GM21390 (cell line): ENCODE data around the gene CCL21.
"Not testable (repeated sequence)": the region's sequence is repeated elsewhere in the genome, so short reads cannot be mapped to it uniquely, and the experiment has no call there.

ENCODE experiments used
- ATAC-seq: cut with Tn5 transposase; IDR thresholded peaks from one replicate; pipeline ENCODE4 v1.9.1; 2021; ENCODE audit not compliant: unreplicated experiment

CCL21 gene, protein sequence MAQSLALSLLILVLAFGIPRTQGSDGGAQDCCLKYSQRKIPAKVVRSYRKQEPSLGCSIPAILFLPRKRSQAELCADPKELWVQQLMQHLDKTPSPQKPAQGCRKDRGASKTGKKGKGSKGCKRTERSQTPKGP

GRCh38 chr9:34710023-34710422, at the start of gene CCL21:
TSS of gene CCL21 (minus strand) at chr9:34710136. CDS start at chr9:34710066, 70 bp downstream.
- no peak for ATAC-seq

- ATAC-seq = no peak
Measured at GRCh38 chr9:34759432-34760134, 49.6 kb upstream of the CCL21 start.

DNA sequence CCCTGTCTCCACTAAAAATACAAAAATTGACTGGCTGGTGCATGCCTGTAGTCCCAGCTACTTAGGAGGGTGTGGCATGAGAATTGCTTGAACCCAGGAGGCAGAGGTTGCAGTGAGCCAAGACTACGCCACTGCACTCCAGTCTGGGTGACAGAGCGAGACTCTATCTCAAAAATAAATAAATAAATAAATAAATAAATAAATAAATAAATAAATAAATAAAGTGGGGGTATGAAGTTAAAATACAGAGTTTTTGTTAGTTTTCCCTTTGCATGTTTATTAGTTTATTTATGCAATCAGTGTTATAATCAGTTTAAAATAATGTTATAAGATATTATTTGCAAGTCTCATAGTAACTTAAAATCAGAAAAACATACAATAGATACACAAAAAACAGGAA, 40.4 kb upstream of the CCL21 start:
- ATAC-seq = not testable (repeated sequence)

DNA sequence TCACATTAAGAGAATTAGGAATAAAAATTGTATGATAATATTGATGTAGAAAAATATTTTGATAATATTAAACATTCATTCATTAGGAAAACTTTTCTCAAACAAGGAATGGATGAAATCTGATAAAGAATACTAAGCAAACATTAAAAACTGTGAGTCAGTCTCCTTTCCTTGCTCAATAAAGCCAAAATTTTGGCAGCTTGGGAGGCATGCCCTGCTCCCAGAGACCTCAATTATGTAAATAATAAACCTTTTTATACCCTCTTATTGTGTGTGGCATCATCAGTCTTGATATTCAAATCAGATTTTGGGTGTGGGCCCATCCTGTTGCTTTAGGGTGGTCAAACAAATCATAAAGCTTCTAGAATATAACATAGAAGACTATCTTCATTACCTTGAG, 36.6 kb upstream of the CCL21 start:
- ATAC-seq = no peak

DNA sequence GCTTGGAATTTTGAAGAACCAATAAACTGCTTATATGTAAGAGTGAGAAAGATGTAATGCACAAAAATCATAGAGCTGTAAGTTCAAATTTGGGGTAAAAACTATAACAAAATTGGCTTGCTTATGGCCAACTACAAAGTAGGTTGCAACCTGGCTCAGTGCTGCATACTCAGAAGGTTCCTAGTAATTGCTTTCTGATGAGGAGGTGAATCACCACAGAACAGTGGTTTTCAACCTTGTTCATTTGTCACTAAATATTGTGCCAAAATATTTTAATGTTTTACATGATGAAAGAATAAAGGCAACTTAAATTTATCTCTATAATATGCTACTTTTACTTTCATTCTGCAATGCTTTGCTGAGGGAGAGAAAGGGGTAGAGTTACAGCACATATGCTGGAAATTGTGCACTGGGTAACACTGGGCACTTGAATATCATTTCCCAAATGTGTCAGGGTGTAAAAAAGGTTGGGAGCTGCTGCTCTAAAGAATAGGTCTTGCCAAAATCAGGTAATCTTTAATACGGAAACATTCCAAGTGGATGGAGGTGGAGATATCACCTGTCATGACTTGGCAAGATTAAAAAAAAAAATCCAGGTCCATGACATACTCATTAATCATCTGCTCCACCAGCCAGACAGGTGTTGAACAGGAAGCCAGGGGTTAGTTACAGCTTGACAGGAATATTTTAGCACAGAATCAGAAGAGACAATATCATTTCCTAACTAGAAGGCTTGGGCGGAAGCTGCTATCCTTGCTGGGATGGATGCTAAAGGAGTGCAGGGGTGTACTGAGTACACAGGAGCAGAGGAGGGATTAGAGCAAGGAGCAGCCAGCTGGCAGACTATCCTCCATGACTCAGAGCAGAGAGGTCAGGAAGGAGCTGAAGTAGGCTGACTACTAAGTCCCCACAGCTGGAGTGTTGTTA, 34.6 kb upstream of the CCL21 start:
- ATAC-seq = no peak

GRCh38 chr9:34742710-34743109, 32.8 kb upstream of the CCL21 start:
- ATAC-seq = no peak

- no peak for ATAC-seq
Measured at GRCh38 chr9:34741628-34742027, 31.7 kb upstream of the CCL21 start.

GRCh38 chr9:34740176-34740575, 30.2 kb upstream of the CCL21 start:
- not testable (repeated sequence) for ATAC-seq

DNA sequence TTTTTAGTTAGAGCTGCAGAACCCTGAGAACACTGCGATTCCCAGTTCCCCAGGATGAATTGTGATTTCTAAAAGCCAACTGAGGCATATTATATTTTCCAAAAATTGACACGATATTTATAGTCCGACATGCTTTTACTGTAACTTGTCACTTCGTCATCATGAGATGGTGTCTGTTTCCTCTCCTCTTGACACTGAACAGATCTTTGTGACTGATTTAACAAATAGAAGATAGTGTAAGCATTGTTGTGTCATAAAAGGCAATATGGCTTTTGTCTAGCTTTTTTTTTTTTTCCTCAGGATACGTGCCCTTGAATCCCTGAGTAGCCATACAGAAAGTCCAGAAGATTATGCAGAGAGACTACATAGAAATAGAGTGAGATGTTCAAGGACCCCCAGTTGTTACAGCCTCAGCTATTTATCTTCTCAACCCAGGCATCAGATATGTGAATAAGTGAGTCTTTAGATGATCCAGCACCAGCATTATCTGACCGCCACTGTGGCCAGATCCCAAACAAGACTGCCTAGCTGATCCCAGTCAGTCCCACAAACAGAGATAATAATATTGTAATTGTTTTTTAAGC, 27.8 kb upstream of the CCL21 start:
- no peak for ATAC-seq

- no peak for ATAC-seq
Measured at GRCh38 chr9:34734720-34735119, 24.8 kb upstream of the CCL21 start.

- ATAC-seq = no peak
Measured at GRCh38 chr9:34732886-34733285, 22.9 kb upstream of the CCL21 start.

GRCh38 chr9:34732478-34732877, 22.5 kb upstream of the CCL21 start:
- no peak for ATAC-seq

GRCh38 chr9:34723141-34723540, 13.2 kb upstream of the CCL21 start:
- ATAC-seq = no peak

DNA sequence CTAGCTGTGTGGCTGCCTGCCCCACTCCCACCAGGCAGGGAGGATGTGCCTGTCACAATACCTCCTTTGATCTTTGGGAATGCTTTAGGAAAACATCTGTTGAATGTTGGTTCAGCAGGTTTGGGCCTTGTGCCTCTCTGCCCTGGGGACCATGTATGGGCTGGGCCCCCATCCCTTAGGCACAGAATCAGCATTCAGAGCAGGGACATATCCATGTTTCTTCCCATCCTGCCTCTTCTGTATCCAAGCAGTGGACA, 9.8 kb upstream of the CCL21 start:
- not testable (repeated sequence) for ATAC-seq

GRCh38 chr9:34719021-34719768, 9.3 kb upstream of the CCL21 start:
- no peak for ATAC-seq

DNA sequence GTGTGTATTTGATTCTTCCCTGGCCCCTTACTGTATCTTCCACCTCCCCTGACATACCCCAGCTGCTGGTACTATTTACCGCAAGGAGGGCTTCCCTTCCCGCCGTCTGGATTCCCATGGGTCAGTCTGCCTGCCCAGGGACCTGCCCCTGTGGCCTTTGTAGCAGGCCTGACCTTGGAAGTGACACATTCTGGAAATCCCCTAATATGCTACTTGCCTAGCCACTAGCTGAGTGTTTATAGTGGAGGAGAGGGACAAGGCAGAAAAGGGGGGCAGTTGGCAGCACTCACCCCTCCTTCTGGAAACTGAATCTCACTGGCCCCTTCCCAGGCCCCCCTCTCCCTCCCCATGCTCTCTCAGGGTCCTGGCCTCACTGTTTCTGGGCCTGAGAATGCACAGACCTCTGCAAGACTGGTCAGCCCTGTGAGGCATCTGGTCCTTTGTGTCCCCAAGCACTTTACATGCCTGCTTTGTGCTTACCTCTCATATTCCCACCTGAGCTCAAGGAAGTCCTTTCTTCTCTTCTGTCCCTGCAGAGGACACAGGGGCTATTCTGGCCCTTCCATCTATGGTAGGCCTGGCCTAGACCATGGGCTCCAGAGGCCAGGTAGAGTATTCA, 8.2 kb upstream of the CCL21 start:
- no peak for ATAC-seq

- ATAC-seq = no peak
Measured at GRCh38 chr9:34716711-34717110, 6.8 kb upstream of the CCL21 start.

GRCh38 chr9:34715639-34716215, 5.8 kb upstream of the CCL21 start:
- ATAC-seq = no peak

GRCh38 chr9:34714007-34714406, 4.1 kb upstream of the CCL21 start:
- no peak for ATAC-seq

GRCh38 chr9:34712140-34712539, 2.2 kb upstream of the CCL21 start:
- ATAC-seq = no peak
